HepG2 (cell line): ENCODE data around the gene S100P. TPM values are rescaled to one million over a fixed set of nuclear protein-coding genes. Genes with fewer than 3 reads are reported as not detected.

Experiments used
- ATF1 ChIP-seq: IDR thresholded peaks from 2 replicates; pipeline ENCODE4 v1.6.1; 2016; ENCODE audit warnings: mild to moderate bottlenecking, control low read depth
- DPF2 ChIP-seq: sonication (generic); formaldehyde crosslinking; IDR thresholded peaks from 2 replicates; pipeline ENCODE4 v1.4.0; 2020; ENCODE audit warnings: mild to moderate bottlenecking, low read depth, missing genetic modification reagents, borderline replicate concordance
- GTF2F1 ChIP-seq: fragments of 150-350 bp; IDR thresholded peaks from 2 replicates; pipeline ENCODE4 v1.6.1; 2014; ENCODE audit warnings: low read length
- HDAC1 ChIP-seq: sonication (generic); formaldehyde crosslinking; IDR thresholded peaks from 2 replicates; pipeline ENCODE4 v1.5.1; 2020; ENCODE audit warnings: mild to moderate bottlenecking, missing genetic modification reagents
- KDM5A ChIP-seq: fragments of 200-600 bp; sonication (generic); IDR thresholded peaks from 2 replicates; pipeline ENCODE4 v1.7.0; 2018; ENCODE audit warnings: antibody characterized with exemption, mild to moderate bottlenecking, low read length, borderline replicate concordance
- NKX3-1 ChIP-seq: sonication (generic); formaldehyde crosslinking; IDR thresholded peaks from 2 replicates; pipeline ENCODE4 v1.5.0; 2020; ENCODE audit warnings: missing genetic modification reagents
- PAF1 ChIP-seq: IDR thresholded peaks from 2 replicates; pipeline ENCODE4 v1.6.1; 2016; ENCODE audit warnings: missing genetic modification reagents, missing compliant biosample characterization
- PLRG1 ChIP-seq: fragments of 450-650 bp; conservative IDR thresholded peaks from 2 replicates; pipeline ENCODE4 v1.6.1; 2016
- SMAD3 ChIP-seq: sonication (generic); formaldehyde crosslinking; IDR thresholded peaks from 2 replicates; pipeline ENCODE4 v1.4.0; 2020; ENCODE audit warnings: missing genetic modification reagents
- SMAD9 ChIP-seq: sonication (generic); formaldehyde crosslinking; IDR thresholded peaks from 2 replicates; pipeline ENCODE4 v1.5.1; 2020; ENCODE audit warnings: mild to moderate bottlenecking, missing genetic modification reagents
- TCF12 ChIP-seq, 2 experiments: fragments of 450-650 bp in 1 of 2; sonication (generic) in 1 of 2; formaldehyde crosslinking in 1 of 2; IDR thresholded peaks; 2 replicates each; pipeline versions ENCODE4 v1.6.1 to v1.8.0; 2017 to 2022; ENCODE audit warnings: antibody characterized with exemption in 1 of 2, mild to moderate bottlenecking in 1 of 2, missing genetic modification reagents in 1 of 2, moderate library complexity in 1 of 2
- U2AF2 ChIP-seq: fragments of 200-400 bp; formaldehyde crosslinking; IDR thresholded peaks from 2 replicates; pipeline ENCODE4 v1.6.1; 2017; ENCODE audit warnings: low read depth, mild to moderate bottlenecking, low read length
- ZBTB21 ChIP-seq: sonication (generic); formaldehyde crosslinking; IDR thresholded peaks from 2 replicates; pipeline ENCODE4 v1.4.0; 2020; ENCODE audit warnings: missing genetic modification reagents
- ZBTB25 ChIP-seq: IDR thresholded peaks from 2 replicates; pipeline ENCODE4 v1.6.1; 2018; ENCODE audit warnings: missing genetic modification reagents
- ZFP1 ChIP-seq: IDR thresholded peaks from 2 replicates; pipeline ENCODE4 v1.6.1; 2016
- ZMYM2 ChIP-seq: sonication (generic); formaldehyde crosslinking; IDR thresholded peaks from 2 replicates; pipeline ENCODE4 v1.8.0; 2022; ENCODE audit warnings: mild to moderate bottlenecking, missing genetic modification reagents
- ZMYM3 ChIP-seq: sonication (generic); formaldehyde crosslinking; IDR thresholded peaks from 2 replicates; pipeline ENCODE4 v1.5.1; 2020; ENCODE audit warnings: mild to moderate bottlenecking, missing genetic modification reagents
- ZNF274 ChIP-seq: sonication (generic); formaldehyde crosslinking; IDR thresholded peaks from 2 replicates; pipeline ENCODE4 v1.5.1; 2020; ENCODE audit warnings: mild to moderate bottlenecking, missing genetic modification reagents
- ZNF350 ChIP-seq: sonication (generic); formaldehyde crosslinking; IDR thresholded peaks from 2 replicates; pipeline ENCODE4 v1.4.0; 2020; ENCODE audit warnings: mild to moderate bottlenecking, low read depth, missing genetic modification reagents, borderline replicate concordance
- ZNF781 ChIP-seq: sonication (generic); formaldehyde crosslinking; IDR thresholded peaks from 2 replicates; pipeline ENCODE4 v1.5.1; 2020; ENCODE audit warnings: borderline replicate concordance, mild to moderate bottlenecking, missing genetic modification reagents; ENCODE audit errors: not compliant biosample characterization
- ZNF850 ChIP-seq: sonication (generic); formaldehyde crosslinking; conservative IDR thresholded peaks from 2 replicates; pipeline ENCODE4 v1.9.0; 2021; ENCODE audit warnings: mild to moderate bottlenecking, missing genetic modification reagents
- polyA plus RNA-seq, 8 experiments: library from polyadenylated mRNA; depleted of rRNA in 3 of 8; stranded (reverse) in 7 of 8; unstranded in 1 of 8; fragments of >200 nt; fragmentation: Illumina TruSeq in 4 of 8; extraction: Trizol in 4 of 8; gene quantifications; 2 replicates each; pipeline versions ENCODE4 v1.2.1 to v1.2.3, GENCODE V29; 2011 to 2016; ENCODE audit warnings: low read depth in 4 of 8, missing spikeins in 1 of 8, mixed read lengths in 1 of 8; ENCODE audit not compliant: insufficient read depth in 1 of 8
- total RNA-seq, 5 experiments: library from RNA; depleted of rRNA; stranded (reverse); fragments of >200 nt; fragmentation: Illumina TruSeq; extraction: Trizol; gene quantifications; 2 replicates each; pipeline ENCODE4 v1.2.3, GENCODE V29; 2016; ENCODE audit warnings: low read depth in 1 of 5
- TF ChIP-seq, protein P1 (sequence below): sonication (generic); formaldehyde crosslinking; IDR thresholded peaks from 2 replicates; pipeline ENCODE4 v1.8.1; 2022; ENCODE audit warnings: low read depth, mild to moderate bottlenecking, missing genetic modification reagents
- TF ChIP-seq, protein P2 (sequence below): sonication (generic); formaldehyde crosslinking; IDR thresholded peaks from 2 replicates; pipeline ENCODE4; 2020; ENCODE audit warnings: missing genetic modification reagents, mild to moderate bottlenecking, borderline replicate concordance

The S100P gene
- total and polyA plus RNA-seq, 2 of the 13 experiments (the other 11 are each of a cell fraction or from before 2014, with no cell fraction given), result 278 to 1,649 TPM

DNA sequence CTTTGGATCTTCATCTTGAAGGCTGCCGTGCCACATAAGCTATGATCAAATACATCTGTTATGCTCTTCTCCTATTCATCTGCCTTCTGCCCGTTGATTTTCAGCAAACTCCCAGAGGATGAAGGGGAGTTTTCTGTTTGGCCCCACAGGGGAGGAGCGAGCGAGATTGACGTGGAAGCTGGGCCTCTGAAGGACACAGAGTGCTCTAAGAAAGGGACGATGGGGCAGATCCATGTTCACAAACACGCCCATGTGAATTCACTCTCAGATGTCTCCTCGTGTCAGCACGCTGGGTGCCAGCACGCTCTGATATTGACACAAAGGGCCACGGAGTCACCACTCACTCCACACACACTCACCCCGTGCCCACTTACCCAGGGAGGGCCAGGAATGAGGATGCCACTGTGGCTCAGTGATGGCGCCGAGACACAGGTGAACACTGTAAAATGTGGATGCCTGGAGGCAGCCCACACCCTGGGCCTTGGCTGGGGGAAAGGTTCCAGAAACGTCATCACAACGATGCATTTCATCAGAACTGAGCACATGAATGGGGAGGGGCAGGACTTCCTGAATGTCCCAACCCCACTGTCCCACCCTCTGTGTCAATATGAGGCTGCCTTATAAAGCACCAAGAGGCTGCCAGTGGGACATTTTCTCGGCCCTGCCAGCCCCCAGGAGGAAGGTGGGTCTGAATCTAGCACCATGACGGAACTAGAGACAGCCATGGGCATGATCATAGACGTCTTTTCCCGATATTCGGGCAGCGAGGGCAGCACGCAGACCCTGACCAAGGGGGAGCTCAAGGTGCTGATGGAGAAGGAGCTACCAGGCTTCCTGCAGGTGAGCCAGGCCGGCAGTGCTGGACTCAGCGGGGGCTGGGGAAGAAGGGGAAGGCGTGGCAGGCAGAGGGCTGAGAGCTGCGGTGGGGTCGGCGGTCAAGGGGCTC lies at the start of gene S100P (continued):
- TF ChIP-seq SMAD9 (CRISPR knock-in tag) (no peak), ZNF850 (peak; percentile 27; the same call in 1 of the 2 replicates), TCF12 (IDR thresholded peaks at IDR 0.05) (no peak), TCF12 (CRISPR knock-in tag; IDR thresholded peaks at IDR 0.05) (peak; percentile 33; the same call in 1 of the 2 replicates), ATF1 (no peak), PAF1 (no peak), ZNF350 (CRISPR knock-in tag) (peak; percentile 97), NKX3-1 (0 out of 2 replicates have a peak, but pooled peaks have one; percentile 56), HDAC1 (CRISPR knock-in tag) (peak; percentile 79), ZBTB25 (CRISPR knock-in tag) (peak; percentile 90), PLRG1 (no peak), ZNF781 (CRISPR knock-in tag) (peak; percentile 73), U2AF2 (no peak), DPF2 (CRISPR knock-in tag) (0 out of 2 replicates have a peak, but pooled peaks have one; percentile 45), ZMYM3 (no peak), ZMYM2 (CRISPR knock-in tag) (peak; percentile 46; the same call in 1 of the 2 replicates), ZFP1 (peak; percentile 63; the same call in 1 of the 2 replicates), GTF2F1 (no peak; the same call in 1 of the 2 replicates), SMAD3 (no peak; the same call in 1 of the 2 replicates), ZBTB21 (CRISPR knock-in tag) (peak; percentile 97), ZNF274 (CRISPR knock-in tag) (no peak), KDM5A (peak; percentile 48; the same call in 1 of the 2 replicates)
- TF ChIP-seq, protein P1, sequence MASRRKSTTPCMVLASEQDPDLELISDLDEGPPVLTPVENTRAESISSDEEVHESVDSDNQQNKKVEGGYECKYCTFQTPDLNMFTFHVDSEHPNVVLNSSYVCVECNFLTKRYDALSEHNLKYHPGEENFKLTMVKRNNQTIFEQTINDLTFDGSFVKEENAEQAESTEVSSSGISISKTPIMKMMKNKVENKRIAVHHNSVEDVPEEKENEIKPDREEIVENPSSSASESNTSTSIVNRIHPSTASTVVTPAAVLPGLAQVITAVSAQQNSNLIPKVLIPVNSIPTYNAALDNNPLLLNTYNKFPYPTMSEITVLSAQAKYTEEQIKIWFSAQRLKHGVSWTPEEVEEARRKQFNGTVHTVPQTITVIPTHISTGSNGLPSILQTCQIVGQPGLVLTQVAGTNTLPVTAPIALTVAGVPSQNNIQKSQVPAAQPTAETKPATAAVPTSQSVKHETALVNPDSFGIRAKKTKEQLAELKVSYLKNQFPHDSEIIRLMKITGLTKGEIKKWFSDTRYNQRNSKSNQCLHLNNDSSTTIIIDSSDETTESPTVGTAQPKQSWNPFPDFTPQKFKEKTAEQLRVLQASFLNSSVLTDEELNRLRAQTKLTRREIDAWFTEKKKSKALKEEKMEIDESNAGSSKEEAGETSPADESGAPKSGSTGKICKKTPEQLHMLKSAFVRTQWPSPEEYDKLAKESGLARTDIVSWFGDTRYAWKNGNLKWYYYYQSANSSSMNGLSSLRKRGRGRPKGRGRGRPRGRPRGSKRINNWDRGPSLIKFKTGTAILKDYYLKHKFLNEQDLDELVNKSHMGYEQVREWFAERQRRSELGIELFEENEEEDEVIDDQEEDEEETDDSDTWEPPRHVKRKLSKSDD (CRISPR knock-in tag), result peak; percentile 64; the same call in 1 of the 2 replicates
- TF ChIP-seq, protein P2, sequence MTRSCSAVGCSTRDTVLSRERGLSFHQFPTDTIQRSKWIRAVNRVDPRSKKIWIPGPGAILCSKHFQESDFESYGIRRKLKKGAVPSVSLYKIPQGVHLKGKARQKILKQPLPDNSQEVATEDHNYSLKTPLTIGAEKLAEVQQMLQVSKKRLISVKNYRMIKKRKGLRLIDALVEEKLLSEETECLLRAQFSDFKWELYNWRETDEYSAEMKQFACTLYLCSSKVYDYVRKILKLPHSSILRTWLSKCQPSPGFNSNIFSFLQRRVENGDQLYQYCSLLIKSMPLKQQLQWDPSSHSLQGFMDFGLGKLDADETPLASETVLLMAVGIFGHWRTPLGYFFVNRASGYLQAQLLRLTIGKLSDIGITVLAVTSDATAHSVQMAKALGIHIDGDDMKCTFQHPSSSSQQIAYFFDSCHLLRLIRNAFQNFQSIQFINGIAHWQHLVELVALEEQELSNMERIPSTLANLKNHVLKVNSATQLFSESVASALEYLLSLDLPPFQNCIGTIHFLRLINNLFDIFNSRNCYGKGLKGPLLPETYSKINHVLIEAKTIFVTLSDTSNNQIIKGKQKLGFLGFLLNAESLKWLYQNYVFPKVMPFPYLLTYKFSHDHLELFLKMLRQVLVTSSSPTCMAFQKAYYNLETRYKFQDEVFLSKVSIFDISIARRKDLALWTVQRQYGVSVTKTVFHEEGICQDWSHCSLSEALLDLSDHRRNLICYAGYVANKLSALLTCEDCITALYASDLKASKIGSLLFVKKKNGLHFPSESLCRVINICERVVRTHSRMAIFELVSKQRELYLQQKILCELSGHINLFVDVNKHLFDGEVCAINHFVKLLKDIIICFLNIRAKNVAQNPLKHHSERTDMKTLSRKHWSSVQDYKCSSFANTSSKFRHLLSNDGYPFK (CRISPR knock-in tag), result peak; percentile 80; the same call in 1 of the 2 replicates
